AG09309 (cell line): Measurements from ENCODE around the gene MTURN.
A peak's percentile ranks its signal among the peaks of the same experiment; 100 is the strongest.

Experiments
- DNase-seq: peaks from one replicate; pipeline ENCODE4 v3.0.0-alpha.2; 2010; ENCODE audit warnings: low read depth
- H3K4me3 ChIP-seq: 2 replicates; pipeline ENCODE4 v1.5.1; 2011; ENCODE audit warnings: mild to moderate bottlenecking, low read depth, low read length, moderate library complexity; ENCODE audit not compliant: control insufficient read depth
- CTCF ChIP-seq: IDR thresholded peaks from 2 replicates; pipeline ENCODE4 v1.5.1; 2011; ENCODE audit warnings: mild to moderate bottlenecking, low read depth, low read length, inconsistent platforms; ENCODE audit not compliant: insufficient read depth, control insufficient read depth; ENCODE audit errors: missing control alignments

The MTURN gene

DNA sequence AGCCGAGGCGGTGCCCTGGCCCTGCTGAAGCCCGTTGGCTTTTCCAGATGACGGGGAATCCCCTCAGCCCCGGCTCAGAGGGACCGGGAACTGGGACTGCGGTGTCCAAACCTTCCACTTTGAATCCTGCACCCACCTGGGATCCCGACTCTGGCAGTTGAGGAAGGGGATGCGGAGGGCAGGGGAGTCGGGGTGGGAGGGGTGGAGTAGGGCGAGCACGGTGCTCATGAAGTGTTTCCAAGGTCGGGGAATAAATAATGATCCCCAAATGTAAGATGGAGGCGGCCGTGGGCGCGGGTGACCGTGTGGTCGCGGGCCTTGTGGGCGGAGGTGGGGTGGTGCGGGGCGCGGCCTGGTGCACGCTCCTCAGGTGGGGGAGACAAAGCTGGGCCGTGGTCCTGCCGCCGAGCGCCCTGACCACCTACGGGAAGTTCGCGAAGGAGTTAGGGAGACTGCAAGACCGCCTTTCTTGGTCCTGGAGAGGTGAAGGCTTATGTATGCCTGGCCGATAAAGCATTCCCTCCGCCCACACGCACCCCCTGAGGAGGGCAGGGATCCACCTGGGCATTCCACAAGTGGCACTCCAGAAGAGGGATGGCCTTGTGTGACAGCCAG is 1.4 kb downstream of the MTURN start:
- DNase-seq = no peak
- no peak for TF ChIP-seq CTCF
- H3K4me3 ChIP-seq = peak overlapping the region; percentile 97

DNA sequence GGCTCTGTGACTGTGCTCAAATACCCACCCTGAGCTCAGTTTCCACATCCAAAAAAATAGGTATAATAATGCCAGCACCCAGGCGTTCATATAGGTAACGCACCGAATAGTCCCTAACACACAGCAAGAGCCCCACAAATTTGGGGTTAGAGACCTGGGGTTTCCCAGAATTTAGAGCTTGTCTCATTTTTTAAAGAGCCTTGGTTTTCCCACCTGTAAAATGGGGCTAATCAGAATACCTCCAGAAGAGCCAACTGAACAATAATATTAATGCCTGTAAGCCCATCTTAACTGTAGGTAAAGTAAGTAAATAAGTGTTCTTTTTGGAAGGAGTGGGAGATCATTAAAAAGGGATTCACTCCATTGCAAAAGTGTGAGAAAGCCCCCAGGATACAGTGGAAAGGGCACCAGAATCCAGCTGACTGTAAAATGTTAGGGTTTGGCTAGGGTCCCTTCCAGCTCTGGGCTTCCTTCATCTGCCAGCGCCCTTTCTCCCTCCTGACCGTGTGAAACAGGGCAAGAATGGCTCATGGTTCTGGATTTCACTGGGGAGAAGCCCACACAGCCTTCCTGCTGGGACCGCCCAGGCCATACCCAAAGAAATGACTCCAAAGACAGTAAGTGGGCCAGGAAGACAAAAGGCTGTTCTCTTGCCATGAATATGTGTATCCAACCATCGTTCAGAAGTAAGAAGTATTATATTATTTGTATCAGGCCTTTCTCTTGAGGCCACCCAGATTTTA is 2.1 kb downstream of the MTURN start:
- no peak for DNase-seq
- no peak for TF ChIP-seq CTCF
- peak overlapping the region; percentile 97 for H3K4me3 ChIP-seq

DNA sequence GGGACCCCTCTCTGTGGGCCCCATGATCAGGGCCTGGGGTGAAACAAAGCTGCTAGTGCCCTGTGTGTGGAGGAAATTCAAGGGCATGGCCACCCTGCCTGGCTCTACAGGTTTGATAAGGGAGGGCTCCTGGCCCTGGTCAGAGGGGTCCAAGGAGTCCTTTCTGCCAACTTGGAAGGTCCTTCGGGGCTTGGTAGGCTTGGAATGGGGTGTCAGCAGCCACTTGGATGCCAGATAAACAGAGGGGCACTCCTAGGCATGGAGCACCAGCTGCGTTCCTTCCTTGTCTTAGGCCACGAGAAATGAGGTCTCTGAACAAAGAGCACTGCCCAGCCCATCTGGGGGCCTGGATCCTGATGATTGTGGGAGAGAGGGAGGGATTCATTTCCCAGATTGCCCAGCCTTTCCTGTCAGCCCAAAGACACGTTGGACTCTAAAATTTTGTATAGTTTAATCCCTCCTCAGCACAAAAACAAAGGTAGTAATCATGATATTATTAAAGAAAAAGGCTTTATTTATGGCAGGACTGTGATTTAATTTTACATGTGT is 5.1 kb downstream of the MTURN start:
- no peak for TF ChIP-seq CTCF
- DNase-seq = no peak
- no peak overlapping the region for H3K4me3 ChIP-seq

GRCh38 chr7:30140456-30140855 is 5.7 kb downstream of the MTURN start:
- no peak for DNase-seq
- TF ChIP-seq CTCF = no peak
- H3K4me3 ChIP-seq = no peak overlapping the region

DNA sequence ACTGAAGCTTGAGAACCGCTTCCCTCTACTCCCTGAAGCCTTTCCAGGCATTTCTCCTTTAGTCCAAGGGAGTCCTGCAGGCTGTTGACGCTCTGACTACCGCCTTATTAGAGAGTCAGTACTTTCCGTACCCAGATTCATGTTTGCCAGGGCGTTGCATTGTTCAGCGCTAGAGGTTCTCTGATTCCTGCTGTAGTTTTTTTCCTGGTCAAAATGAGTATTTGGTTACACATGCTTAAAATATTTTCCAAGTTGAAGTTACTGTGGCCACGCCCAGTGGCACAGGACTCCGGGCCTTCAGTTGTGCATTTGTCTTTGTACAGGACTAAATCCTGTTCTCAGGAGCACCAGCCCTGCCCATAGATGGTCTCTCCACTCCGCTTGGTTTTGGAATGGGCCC is 7.9 kb downstream of the MTURN start:
- peak; percentile 42 for DNase-seq
- no peak for TF ChIP-seq CTCF
- no peak overlapping the region for H3K4me3 ChIP-seq

DNA sequence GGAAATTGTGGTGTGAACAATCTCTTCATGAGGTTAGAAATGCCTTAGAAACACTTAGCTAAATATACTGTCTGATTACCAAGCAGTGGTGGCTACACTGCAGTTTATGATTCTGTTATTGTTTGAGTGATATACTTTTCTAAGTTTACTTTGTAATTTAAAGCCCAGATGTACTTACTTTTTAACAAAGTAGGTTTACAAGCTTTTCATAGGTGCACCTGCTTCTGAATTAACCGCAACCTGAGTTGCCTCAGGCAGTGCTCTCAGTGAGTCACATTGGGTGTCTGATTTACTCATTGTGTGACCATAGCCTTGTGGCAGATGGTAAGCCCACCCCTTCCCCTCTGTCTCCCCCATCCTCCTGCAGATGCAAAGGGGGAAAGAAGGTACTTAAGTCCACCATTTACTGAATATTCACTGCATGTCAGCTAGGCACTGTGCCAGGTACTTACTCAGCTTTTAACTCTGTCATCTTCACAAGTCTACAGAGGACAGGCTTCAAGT is 9.0 kb downstream of the MTURN start:
- no peak overlapping the region for H3K4me3 ChIP-seq
- DNase-seq = no peak
- no peak for TF ChIP-seq CTCF
